Keratinocyte (primary cell): ENCODE results near the gene PGM2L1.

Source experiments
- EZH2 ChIP-seq: IDR thresholded peaks from one replicate; pipeline ENCODE4 v1.6.1; 2012; ENCODE audit warnings: inconsistent platforms, mild to moderate bottlenecking, low read length, moderate library complexity
- TF ChIP-seq, protein P1 (sequence below), 3 experiments: IDR thresholded peaks in 1 of 3; conservative IDR thresholded peaks in 1 of 3; optimal IDR thresholded peaks in 1 of 3; 2 replicates in 2 of 3; 3 replicates in 1 of 3; pipeline versions ENCODE3 to v1.5.1; 2011; ENCODE audit warnings: low read length in 3 of 3, mild to moderate bottlenecking in 3 of 3, moderate library complexity in 2 of 3, control low read depth in 1 of 3, inconsistent platforms in 1 of 3; ENCODE audit not compliant: insufficient read depth in 2 of 3; ENCODE audit errors: extremely low read depth in 1 of 3

DNA sequence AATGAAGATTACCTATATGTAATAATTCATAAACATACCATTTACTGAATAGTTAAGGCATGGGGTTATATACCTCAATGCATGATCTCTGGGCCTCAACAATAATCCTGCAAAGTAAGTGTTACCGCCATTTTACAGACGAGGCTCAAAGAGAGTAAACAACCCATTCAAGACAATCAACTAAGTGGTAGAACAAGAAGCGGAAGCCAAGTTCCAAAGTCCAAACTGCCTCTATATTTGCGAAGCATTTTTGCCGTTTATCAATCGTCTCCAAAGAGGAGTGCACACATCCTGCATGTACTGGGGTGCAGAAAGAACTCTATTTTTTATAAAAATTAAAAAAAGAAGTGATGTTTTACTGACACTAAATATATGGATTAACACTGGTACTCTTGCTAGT, 59.3 kb downstream of the PGM2L1 start:
- TF ChIP-seq, protein P1, sequence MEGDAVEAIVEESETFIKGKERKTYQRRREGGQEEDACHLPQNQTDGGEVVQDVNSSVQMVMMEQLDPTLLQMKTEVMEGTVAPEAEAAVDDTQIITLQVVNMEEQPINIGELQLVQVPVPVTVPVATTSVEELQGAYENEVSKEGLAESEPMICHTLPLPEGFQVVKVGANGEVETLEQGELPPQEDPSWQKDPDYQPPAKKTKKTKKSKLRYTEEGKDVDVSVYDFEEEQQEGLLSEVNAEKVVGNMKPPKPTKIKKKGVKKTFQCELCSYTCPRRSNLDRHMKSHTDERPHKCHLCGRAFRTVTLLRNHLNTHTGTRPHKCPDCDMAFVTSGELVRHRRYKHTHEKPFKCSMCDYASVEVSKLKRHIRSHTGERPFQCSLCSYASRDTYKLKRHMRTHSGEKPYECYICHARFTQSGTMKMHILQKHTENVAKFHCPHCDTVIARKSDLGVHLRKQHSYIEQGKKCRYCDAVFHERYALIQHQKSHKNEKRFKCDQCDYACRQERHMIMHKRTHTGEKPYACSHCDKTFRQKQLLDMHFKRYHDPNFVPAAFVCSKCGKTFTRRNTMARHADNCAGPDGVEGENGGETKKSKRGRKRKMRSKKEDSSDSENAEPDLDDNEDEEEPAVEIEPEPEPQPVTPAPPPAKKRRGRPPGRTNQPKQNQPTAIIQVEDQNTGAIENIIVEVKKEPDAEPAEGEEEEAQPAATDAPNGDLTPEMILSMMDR (optimal IDR thresholded peaks at IDR 0.05 in 1 of 3, IDR thresholded peaks at IDR 0.05 in 1 of 3, conservative IDR thresholded peaks at IDR 0.05 in 1 of 3; ENCODE audit: extremely low read depth in 1 of 3, insufficient read depth in 2 of 3, low read length in 3 of 3), result no peak
- no peak for TF ChIP-seq EZH2
